ENCODE results near the gene ABCA8. TPM values are rescaled to one million over a fixed set of nuclear protein-coding genes. Genes with fewer than 3 reads are reported as not detected.
"Not testable (repeated sequence)": the region's sequence is repeated elsewhere in the genome, so short reads cannot be mapped to it uniquely, and the experiment has no call there.

The ABCA8 gene, protein sequence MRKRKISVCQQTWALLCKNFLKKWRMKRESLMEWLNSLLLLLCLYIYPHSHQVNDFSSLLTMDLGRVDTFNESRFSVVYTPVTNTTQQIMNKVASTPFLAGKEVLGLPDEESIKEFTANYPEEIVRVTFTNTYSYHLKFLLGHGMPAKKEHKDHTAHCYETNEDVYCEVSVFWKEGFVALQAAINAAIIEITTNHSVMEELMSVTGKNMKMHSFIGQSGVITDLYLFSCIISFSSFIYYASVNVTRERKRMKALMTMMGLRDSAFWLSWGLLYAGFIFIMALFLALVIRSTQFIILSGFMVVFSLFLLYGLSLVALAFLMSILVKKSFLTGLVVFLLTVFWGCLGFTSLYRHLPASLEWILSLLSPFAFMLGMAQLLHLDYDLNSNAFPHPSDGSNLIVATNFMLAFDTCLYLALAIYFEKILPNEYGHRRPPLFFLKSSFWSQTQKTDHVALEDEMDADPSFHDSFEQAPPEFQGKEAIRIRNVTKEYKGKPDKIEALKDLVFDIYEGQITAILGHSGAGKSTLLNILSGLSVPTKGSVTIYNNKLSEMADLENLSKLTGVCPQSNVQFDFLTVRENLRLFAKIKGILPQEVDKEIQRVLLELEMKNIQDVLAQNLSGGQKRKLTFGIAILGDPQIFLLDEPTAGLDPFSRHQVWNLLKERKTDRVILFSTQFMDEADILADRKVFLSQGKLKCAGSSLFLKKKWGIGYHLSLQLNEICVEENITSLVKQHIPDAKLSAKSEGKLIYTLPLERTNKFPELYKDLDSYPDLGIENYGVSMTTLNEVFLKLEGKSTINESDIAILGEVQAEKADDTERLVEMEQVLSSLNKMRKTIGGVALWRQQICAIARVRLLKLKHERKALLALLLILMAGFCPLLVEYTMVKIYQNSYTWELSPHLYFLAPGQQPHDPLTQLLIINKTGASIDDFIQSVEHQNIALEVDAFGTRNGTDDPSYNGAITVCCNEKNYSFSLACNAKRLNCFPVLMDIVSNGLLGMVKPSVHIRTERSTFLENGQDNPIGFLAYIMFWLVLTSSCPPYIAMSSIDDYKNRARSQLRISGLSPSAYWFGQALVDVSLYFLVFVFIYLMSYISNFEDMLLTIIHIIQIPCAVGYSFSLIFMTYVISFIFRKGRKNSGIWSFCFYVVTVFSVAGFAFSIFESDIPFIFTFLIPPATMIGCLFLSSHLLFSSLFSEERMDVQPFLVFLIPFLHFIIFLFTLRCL (N-terminal part only)
- total RNA-seq: 10 to 100 TPM; 43.6 to 76.6 (median 64.2) TPM

- DNase-seq (ENCODE audit: extremely low spot score): no peak
- Histone ChIP-seq H3K4me3 (peak within 1 kb of the TSS; percentile 36 to 52 (median 40)), H3K36me3 (no peaks in the 10 kb centered on the region), H3K27ac (replicated peaks in 1 of 4) (peak within 1 kb of the TSS; percentile 16 to 53 (median 38)), H3K4me1 (no peaks in the 10 kb centered on the region), H3K9me3 (no peaks in the 10 kb centered on the region), H3K27me3 (no peaks in the 10 kb centered on the region)
- 41% methylated on average over 4 of the region's 4 CpGs for WGBS
- intact Hi-C loops (cut with DNase I): no loop called here
- peak in 1 of 2 donors; percentile 17 for TF ChIP-seq POLR2AphosphoS5 (IDR thresholded peaks at IDR 0.05)
- TF ChIP-seq, protein P1, sequence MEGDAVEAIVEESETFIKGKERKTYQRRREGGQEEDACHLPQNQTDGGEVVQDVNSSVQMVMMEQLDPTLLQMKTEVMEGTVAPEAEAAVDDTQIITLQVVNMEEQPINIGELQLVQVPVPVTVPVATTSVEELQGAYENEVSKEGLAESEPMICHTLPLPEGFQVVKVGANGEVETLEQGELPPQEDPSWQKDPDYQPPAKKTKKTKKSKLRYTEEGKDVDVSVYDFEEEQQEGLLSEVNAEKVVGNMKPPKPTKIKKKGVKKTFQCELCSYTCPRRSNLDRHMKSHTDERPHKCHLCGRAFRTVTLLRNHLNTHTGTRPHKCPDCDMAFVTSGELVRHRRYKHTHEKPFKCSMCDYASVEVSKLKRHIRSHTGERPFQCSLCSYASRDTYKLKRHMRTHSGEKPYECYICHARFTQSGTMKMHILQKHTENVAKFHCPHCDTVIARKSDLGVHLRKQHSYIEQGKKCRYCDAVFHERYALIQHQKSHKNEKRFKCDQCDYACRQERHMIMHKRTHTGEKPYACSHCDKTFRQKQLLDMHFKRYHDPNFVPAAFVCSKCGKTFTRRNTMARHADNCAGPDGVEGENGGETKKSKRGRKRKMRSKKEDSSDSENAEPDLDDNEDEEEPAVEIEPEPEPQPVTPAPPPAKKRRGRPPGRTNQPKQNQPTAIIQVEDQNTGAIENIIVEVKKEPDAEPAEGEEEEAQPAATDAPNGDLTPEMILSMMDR (IDR thresholded peaks at IDR 0.05): no peak
Observed at GRCh38 chr17:68955181-68955841, at the start of gene ABCA8. ABCA8 (minus strand) TSS chr17:68955392; CDS start chr17:68942034, 13,358 bp downstream.

DNA sequence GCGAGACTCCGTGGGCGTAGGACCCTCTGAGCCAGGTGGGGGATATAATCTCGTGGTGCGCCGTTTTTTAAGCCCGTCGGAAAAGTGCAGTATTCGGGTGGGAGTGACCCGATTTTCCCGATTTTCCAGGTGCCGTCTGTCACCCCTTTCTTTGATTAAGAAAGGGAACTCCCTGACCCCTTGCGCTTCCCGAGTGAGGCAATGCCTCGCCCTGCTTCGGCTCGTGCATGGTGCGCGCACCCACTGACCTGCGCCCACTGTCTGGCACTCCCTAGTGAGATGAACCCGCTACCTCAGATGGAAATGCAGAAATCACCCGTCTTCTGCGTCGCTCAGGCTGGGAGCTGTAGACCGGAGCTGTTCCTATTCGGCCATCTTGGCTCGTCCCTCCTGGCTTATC is 49.6 kb upstream of the ABCA8 start:
- H3K27ac ChIP-seq (replicated peaks in 1 of 4); DNase-seq (ENCODE audit: extremely low spot score); H3K4me1 ChIP-seq; H3K4me3 ChIP-seq; H3K27me3 ChIP-seq; H3K9me3 ChIP-seq; intact Hi-C loops (cut with DNase I): not testable (repeated sequence)
- H3K36me3 ChIP-seq: peaks cover 0 to 30% (median 13%) of the 10 kb centered on the region in 4 donors
- 96% methylated on average over 23 of the region's 27 CpGs for WGBS

- WGBS: 100% methylated on average over 2 of the region's 3 CpGs
- H3K36me3 ChIP-seq; H3K27ac ChIP-seq (replicated peaks in 1 of 4); H3K4me1 ChIP-seq; H3K9me3 ChIP-seq; H3K27me3 ChIP-seq; H3K4me3 ChIP-seq; DNase-seq (ENCODE audit: extremely low spot score); intact Hi-C loops (cut with DNase I): not testable (repeated sequence)
Observed at GRCh38 chr17:68999743-69000142, 44.6 kb upstream of the ABCA8 start.

GRCh38 chr17:68993112-68993511 is 37.9 kb upstream of the ABCA8 start:
- intact Hi-C loops (cut with DNase I): no loop called here
- TF ChIP-seq POLR2AphosphoS5 (IDR thresholded peaks at IDR 0.05) (no peak), EP300 (IDR thresholded peaks at IDR 0.05) (no peak), POLR2A (IDR thresholded peaks at IDR 0.05; ENCODE audit: low read depth) (no peak)
- TF ChIP-seq, protein P1 (IDR thresholded peaks at IDR 0.05): no peak
- no peak for DNase-seq (ENCODE audit: extremely low spot score)
- 32% methylated on average over 4 of the region's 4 CpGs for WGBS
- Histone ChIP-seq H3K36me3 (peaks cover 0 to 8% (median 2%) of the 10 kb centered on the region in 4 donors), H3K4me1 (no peaks in the 10 kb centered on the region), H3K27me3 (no peaks in the 10 kb centered on the region), H3K9me3 (no peaks in the 10 kb centered on the region), H3K27ac (replicated peaks in 1 of 4) (no peak overlapping the region), H3K4me3 (no peak overlapping the region)

DNA sequence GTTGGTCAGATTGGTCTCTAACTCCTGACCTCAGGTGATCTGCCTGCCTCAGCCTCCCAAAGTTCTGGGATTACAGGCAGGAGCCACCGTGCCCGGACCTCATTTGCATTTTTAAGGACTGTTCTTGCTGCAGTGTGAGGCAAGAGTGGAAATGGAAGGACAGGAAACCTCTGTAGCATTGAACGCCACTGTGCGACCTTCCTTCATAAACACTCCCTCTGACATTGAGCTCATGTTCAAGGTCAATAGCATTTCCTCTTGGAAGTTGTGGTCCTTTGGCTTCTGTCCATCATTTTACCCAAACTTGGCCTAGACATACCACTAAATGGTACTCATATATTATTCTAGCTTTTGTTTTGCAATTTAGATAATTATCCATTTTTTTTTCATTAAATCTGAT is 32.8 kb upstream of the ABCA8 start:
- DNase-seq (ENCODE audit: extremely low spot score): no peak
- no peaks in the 10 kb centered on the region for H3K27me3 ChIP-seq
- H3K9me3 ChIP-seq: no peaks in the 10 kb centered on the region
- H3K4me3 ChIP-seq: no peak overlapping the region
- no peak for TF ChIP-seq EP300 (IDR thresholded peaks at IDR 0.05)
- TF ChIP-seq, protein P1 (IDR thresholded peaks at IDR 0.05): no peak
- TF ChIP-seq POLR2AphosphoS5 (IDR thresholded peaks at IDR 0.05): no peak
- TF ChIP-seq POLR2A (IDR thresholded peaks at IDR 0.05; ENCODE audit: low read depth): no peak
- 73% methylated on average over 4 of the region's 4 CpGs for WGBS
- no peak overlapping the region for H3K27ac ChIP-seq (replicated peaks in 1 of 4)
- H3K36me3 ChIP-seq: peaks cover 0 to 15% (median 4%) of the 10 kb centered on the region in 4 donors
- intact Hi-C loops (cut with DNase I): no loop called here
- H3K4me1 ChIP-seq: no peaks in the 10 kb centered on the region
